Psoas muscle (tissue), 8 donors: ENCODE measurements around the gene APOF. TPM values are rescaled to one million over a fixed set of nuclear protein-coding genes. Genes with fewer than 3 reads are reported as not detected.

Experiments used
- ATAC-seq, 4 donors: fragments of 200-7000 bp; cut with Tn5 transposase; one replicate each; pipeline ENCODE4 v1.9.1; 2020; ENCODE audit warnings: moderate library complexity in 3 of 4, mild to moderate bottlenecking in 2 of 4
- DNase-seq, 2 donors: peaks; one replicate each; pipeline ENCODE4 v3.0.0-alpha.2; 2020
- H3K27ac ChIP-seq: fragments of 200-600 bp; one replicate; pipeline ENCODE4 v1.8.0; 2022
- H3K27me3 ChIP-seq, 3 donors: fragments of 200-600 bp in 1 of 3; one replicate each; pipeline versions ENCODE4 v1.6.1 to v1.8.0; 2013 to 2022; ENCODE audit warnings: low read length in 2 of 3, mild to moderate bottlenecking in 2 of 3, moderate library complexity in 1 of 3; ENCODE audit not compliant: insufficient read depth in 3 of 3
- H3K36me3 ChIP-seq, 2 donors: fragments of 200-600 bp in 1 of 2; one replicate each; pipeline versions ENCODE4 v1.6.1 to v1.8.0; 2013 to 2022; ENCODE audit warnings: low read depth in 1 of 2, mild to moderate bottlenecking in 1 of 2, moderate library complexity in 1 of 2; ENCODE audit not compliant: insufficient read depth in 1 of 2
- H3K4me1 ChIP-seq: fragments of 200-600 bp; one replicate; pipeline ENCODE4 v1.8.0; 2022
- H3K4me3 ChIP-seq: fragments of 200-600 bp; one replicate; pipeline ENCODE4 v1.8.0; 2022; ENCODE audit warnings: mild to moderate bottlenecking
- H3K9me3 ChIP-seq: fragments of 200-600 bp; one replicate; pipeline ENCODE4 v1.8.0; 2022
- WGBS, 3 donors: extraction: QIAGEN DNeasy Blood & Tissue Kit; methylation state at CpG; one replicate each; pipeline versions ENCODE4 v1.1.6 to v1.1.7; 2013; 5-methylcytosine and 5-hydroxymethylcytosine counted together
- intact Hi-C, 2 donors: fragments of 100-400 bp; cut with DNase I; formaldehyde crosslinking; loops; one replicate each; pipeline versions ENCODE4 v1.11.0 to v1.14.2; 2022
- polyA plus RNA-seq, 3 donors: library from polyadenylated mRNA; stranded (reverse); fragments of 200-250 nt; gene quantifications; one replicate each; pipeline ENCODE4 v1.2.3, GENCODE V29; 2013
- total RNA-seq, 4 donors: library from RNA; stranded (reverse); fragmentation: NEBNext Ultra II Directional in 2 of 4; extraction: Animal tissue kit (Norgen Biotek cat#: 25700) in 2 of 4; gene quantifications; one replicate each; pipeline versions ENCODE4 v1.2.1 to v1.2.4, GENCODE V29; 2021 to 2023
- TF ChIP-seq, protein P1 (sequence below): fragments of 200-600 bp; IDR thresholded peaks from one replicate; pipeline ENCODE4 v1.8.0; 2022; ENCODE audit warnings: antibody characterized with exemption
- donor health status: healthy with polysubstance abuse.
- donor health status: DM: no; HTN: no; CAD: no; lungs with moderate emphysema.
- donor health status: Bipolar disorder and iron deficiency.
- donor health status: healthy.
- donor health status: DM: yes; HTN: yes; CAD: no.
- donor health status: DM: no; HTN: no; CAD: no.
- donor health status: DM: no; HTN: no; CAD: no.
- donor health status: DM: yes; HTN: yes; CAD: no.

Gene APOF
- total and polyA plus RNA-seq, 7 donors = not detected

DNA sequence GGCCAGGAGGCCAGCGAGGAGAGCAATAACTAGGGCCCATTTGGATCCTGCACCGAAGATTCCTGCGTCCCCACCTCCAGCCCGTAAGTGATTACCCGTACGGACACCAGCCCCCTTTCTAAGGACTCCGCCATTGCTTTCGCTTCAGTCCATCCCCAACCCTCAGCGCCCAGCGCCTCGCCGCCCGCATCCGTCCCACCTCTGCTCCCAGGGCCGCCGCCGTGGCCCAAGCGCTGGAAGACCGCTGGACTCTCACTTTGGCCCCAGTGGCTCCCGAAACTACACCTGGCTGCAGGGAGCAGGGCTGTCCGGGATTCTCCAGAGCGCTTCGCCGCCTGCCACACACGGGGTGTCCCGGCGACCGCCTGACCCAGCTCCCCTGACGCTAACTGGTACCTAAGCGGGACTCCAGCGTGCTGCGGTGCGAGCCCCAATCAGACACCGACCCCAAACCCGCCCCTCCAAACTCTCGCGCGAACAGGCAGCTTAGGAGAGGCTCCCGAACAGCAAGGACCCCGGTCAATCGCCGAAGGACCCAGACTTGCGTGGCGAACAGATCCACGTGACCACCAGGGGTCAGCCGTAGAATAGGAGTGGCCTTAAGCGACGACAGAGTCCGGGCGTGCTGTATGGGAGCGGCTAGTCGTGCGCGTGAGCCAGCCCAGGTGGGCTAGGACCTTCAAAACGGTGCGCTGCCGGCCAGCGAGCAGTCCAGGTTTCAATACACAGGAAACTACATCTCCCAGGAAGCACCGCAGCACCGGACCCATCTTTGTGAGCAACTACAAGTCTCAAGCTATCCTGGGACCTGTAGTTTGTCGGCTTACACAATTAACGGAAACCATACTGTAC lies 46.8 kb downstream of the APOF start, which contains the start of gene CNPY2:
Gene CNPY2, minus strand, starts transcription at position 367 of the 852 bp plus-strand sequence. CDS start 771 bp downstream, outside the sequence.
- Histone ChIP-seq H3K4me1 (peaks cover 13% of the 10 kb centered on the region), H3K27ac (peak within 1 kb of the TSS; percentile 96), H3K9me3 (no peaks in the 10 kb centered on the region), H3K4me3 (peak within 1 kb of the TSS; percentile 93), H3K27me3 (no peaks in the 10 kb centered on the region), H3K36me3 (peaks cover 9 to 69% of the 10 kb centered on the region in 2 donors)
- WGBS, 3 donors = 0 to 1% (median 0%) methylated on average over 60 to 62 of the region's 62 CpGs
- ATAC-seq (peak; percentile 92 to 93 (median 92)), DNase-seq (peak; percentile 97 to 98)
- TF ChIP-seq, protein P1, sequence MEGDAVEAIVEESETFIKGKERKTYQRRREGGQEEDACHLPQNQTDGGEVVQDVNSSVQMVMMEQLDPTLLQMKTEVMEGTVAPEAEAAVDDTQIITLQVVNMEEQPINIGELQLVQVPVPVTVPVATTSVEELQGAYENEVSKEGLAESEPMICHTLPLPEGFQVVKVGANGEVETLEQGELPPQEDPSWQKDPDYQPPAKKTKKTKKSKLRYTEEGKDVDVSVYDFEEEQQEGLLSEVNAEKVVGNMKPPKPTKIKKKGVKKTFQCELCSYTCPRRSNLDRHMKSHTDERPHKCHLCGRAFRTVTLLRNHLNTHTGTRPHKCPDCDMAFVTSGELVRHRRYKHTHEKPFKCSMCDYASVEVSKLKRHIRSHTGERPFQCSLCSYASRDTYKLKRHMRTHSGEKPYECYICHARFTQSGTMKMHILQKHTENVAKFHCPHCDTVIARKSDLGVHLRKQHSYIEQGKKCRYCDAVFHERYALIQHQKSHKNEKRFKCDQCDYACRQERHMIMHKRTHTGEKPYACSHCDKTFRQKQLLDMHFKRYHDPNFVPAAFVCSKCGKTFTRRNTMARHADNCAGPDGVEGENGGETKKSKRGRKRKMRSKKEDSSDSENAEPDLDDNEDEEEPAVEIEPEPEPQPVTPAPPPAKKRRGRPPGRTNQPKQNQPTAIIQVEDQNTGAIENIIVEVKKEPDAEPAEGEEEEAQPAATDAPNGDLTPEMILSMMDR = peak; percentile 20
- intact Hi-C loops = no loop called here

- Histone ChIP-seq H3K27me3 (no peaks in the 10 kb centered on the region), H3K4me3 (peak overlapping the region; percentile 93), H3K27ac (peak overlapping the region; percentile 96), H3K36me3 (peaks cover 9 to 70% of the 10 kb centered on the region in 2 donors), H3K4me1 (peaks cover 13% of the 10 kb centered on the region), H3K9me3 (no peaks in the 10 kb centered on the region)
- 1 to 3% (median 2%) methylated on average over 11 of the region's 11 CpGs for WGBS, 3 donors
- peak in 2 of 4 donors; percentile 2 for ATAC-seq
- TF ChIP-seq, protein P1 = no peak
- intact Hi-C loops = no loop called here
- DNase-seq = no peak
These were observed 47.4 kb downstream of the APOF start for GRCh38 chr12:56315249-56315621.

DNA sequence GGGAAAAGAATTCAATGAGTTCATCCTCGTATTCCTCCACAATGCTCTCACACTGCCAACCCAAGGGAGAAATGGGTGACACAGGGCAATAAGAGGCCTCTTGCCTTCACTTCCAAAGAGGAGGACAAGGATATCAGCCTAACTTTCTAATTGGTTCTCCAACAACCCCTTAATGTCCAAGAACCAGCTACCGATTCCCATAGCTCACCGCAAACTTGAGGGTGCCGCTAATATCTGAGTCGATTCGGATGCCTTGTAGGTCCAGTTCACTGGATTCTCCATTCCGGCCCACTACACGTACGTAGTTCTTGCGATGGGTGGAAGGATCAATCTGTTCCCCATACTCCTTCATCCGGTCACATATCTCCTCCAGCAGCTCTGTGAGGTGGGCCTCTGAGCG lies 51.7 kb downstream of the APOF start:
- 94 to 96% (median 95%) methylated on average over 12 of the region's 12 CpGs for WGBS, 3 donors
- no peaks in the 10 kb centered on the region for H3K27me3 ChIP-seq
- H3K4me3 ChIP-seq = no peak overlapping the region
- ATAC-seq (no peak), DNase-seq (no peak)
- intact Hi-C loops = no loop called here
- no peaks in the 10 kb centered on the region for H3K9me3 ChIP-seq
- peaks cover 9 to 79% of the 10 kb centered on the region in 2 donors for H3K36me3 ChIP-seq
- TF ChIP-seq, protein P1 = no peak
- no peak overlapping the region for H3K27ac ChIP-seq
- peaks cover 8% of the 10 kb centered on the region for H3K4me1 ChIP-seq

Other genes starting within 250 kb of the APOF start
- gene RPL41, start 246.2 kb downstream of the APOF start, total RNA-seq = 1,000 to 10,000 TPM; 2,052 to 2,475 (median 2,223) TPM
- gene RPL41, start 246.2 kb downstream of the APOF start, polyA plus RNA-seq = 1,000 to 10,000 TPM; 3,632 to 4,096 (median 3,726) TPM
- 10 to 100 TPM in 1 of 4 donors, 1 to 10 TPM in 3; 5.0 to 10.3 (median 6.6) TPM for gene ZC3H10, start 244.6 kb downstream of the APOF start, total RNA-seq
- 1 to 10 TPM; 3.5 to 7.8 (median 4.5) TPM for gene ZC3H10, start 244.6 kb downstream of the APOF start, polyA plus RNA-seq
- gene ESYT1, start 234.6 kb downstream of the APOF start, total RNA-seq = 10 to 100 TPM; 36.7 to 57.4 (median 44.4) TPM
- 10 to 100 TPM; 20.2 to 40.6 (median 21.0) TPM for gene ESYT1, start 234.6 kb downstream of the APOF start, polyA plus RNA-seq
- gene MYL6B, start 210.3 kb downstream of the APOF start, total RNA-seq = 1,000 to 10,000 TPM in 1 of 4 donors, 100 to 1,000 TPM in 3; 113 to 2,222 (median 606) TPM
- gene MYL6B, start 210.3 kb downstream of the APOF start, polyA plus RNA-seq = 100 to 1,000 TPM; 151 to 786 (median 413) TPM
- gene MYL6, start 204.5 kb downstream of the APOF start, total RNA-seq = 100 to 1,000 TPM; 216 to 395 (median 291) TPM
- gene MYL6, start 204.5 kb downstream of the APOF start, polyA plus RNA-seq = 100 to 1,000 TPM; 384 to 711 (median 489) TPM
- gene SMARCC2, start 173.4 kb downstream of the APOF start, total RNA-seq = 10 to 100 TPM; 49.8 to 78.7 (median 69.7) TPM
- gene SMARCC2, start 173.4 kb downstream of the APOF start, polyA plus RNA-seq = 10 to 100 TPM; 16.5 to 46.1 (median 26.5) TPM
- gene RNF41, start 140.9 kb downstream of the APOF start, total RNA-seq = 10 to 100 TPM; 22.4 to 41.7 (median 34.8) TPM
- 10 to 100 TPM; 21.9 to 54.9 (median 22.9) TPM for gene RNF41, start 140.9 kb downstream of the APOF start, polyA plus RNA-seq
- gene NABP2, start 138.5 kb downstream of the APOF start, total RNA-seq = 10 to 100 TPM; 27.2 to 32.1 (median 29.8) TPM
- 10 to 100 TPM; 27.1 to 65.7 (median 31.0) TPM for gene NABP2, start 138.5 kb downstream of the APOF start, polyA plus RNA-seq
- gene SLC39A5, start 132.8 kb downstream of the APOF start, total RNA-seq = not detected
- gene SLC39A5, start 132.8 kb downstream of the APOF start, polyA plus RNA-seq = under 1 TPM in 2 of 3 donors, not detected in 1; 0.16 to 0.23 TPM
- gene ANKRD52, start 104.5 kb downstream of the APOF start, total RNA-seq = 10 to 100 TPM; 14.2 to 37.5 (median 21.5) TPM
- gene ANKRD52, start 104.5 kb downstream of the APOF start, polyA plus RNA-seq = 10 to 100 TPM in 1 of 3 donors, 1 to 10 TPM in 2; 5.7 to 33.6 (median 6.5) TPM
- gene COQ10A, start 95.9 kb downstream of the APOF start, total RNA-seq = 10 to 100 TPM; 24.3 to 86.6 (median 54.7) TPM
- 100 to 1,000 TPM in 1 of 3 donors, 10 to 100 TPM in 2; 16.2 to 105 (median 63.5) TPM for gene COQ10A, start 95.9 kb downstream of the APOF start, polyA plus RNA-seq
- gene CS, start 62.5 kb downstream of the APOF start, total RNA-seq = 100 to 1,000 TPM; 317 to 601 (median 394) TPM
- gene CS, start 62.5 kb downstream of the APOF start, polyA plus RNA-seq = 100 to 1,000 TPM; 194 to 269 (median 216) TPM
- 10 to 100 TPM; 32.8 to 40.2 (median 33.8) TPM for gene CNPY2, start 46.9 kb downstream of the APOF start, total RNA-seq
- gene CNPY2, start 46.9 kb downstream of the APOF start, polyA plus RNA-seq = 10 to 100 TPM; 45.4 to 73.5 (median 65.0) TPM
- gene PAN2, start 28.9 kb downstream of the APOF start, total RNA-seq = 10 to 100 TPM; 22.1 to 37.5 (median 28.7) TPM
- 10 to 100 TPM; 17.3 to 28.7 (median 17.4) TPM for gene PAN2, start 28.9 kb downstream of the APOF start, polyA plus RNA-seq
- gene IL23A, start 24.0 kb downstream of the APOF start, total RNA-seq = under 1 TPM in 1 of 4 donors, not detected in 3; 0.32 TPM
- under 1 TPM in 2 of 3 donors, not detected in 1; 0.57 to 0.68 TPM for gene IL23A, start 24.0 kb downstream of the APOF start, polyA plus RNA-seq
- gene STAT2, start 2.8 kb downstream of the APOF start, total RNA-seq = 10 to 100 TPM; 25.9 to 34.6 (median 30.9) TPM
- gene STAT2, start 2.8 kb downstream of the APOF start, polyA plus RNA-seq = 10 to 100 TPM; 15.0 to 31.7 (median 15.2) TPM
- 1 to 10 TPM; 2.8 to 4.3 (median 3.7) TPM for gene TIMELESS, start 86.6 kb upstream of the APOF start, total RNA-seq
- 1 to 10 TPM; 3.3 to 5.2 (median 4.8) TPM for gene TIMELESS, start 86.6 kb upstream of the APOF start, polyA plus RNA-seq
- not detected for gene MIP, start 91.8 kb upstream of the APOF start, total RNA-seq
- under 1 TPM in 2 of 3 donors, not detected in 1; 0.05 to 0.13 TPM for gene MIP, start 91.8 kb upstream of the APOF start, polyA plus RNA-seq
- 1 to 10 TPM; 2.8 to 4.4 (median 3.7) TPM for gene SPRYD4, start 105.7 kb upstream of the APOF start, total RNA-seq
- 1 to 10 TPM; 1.7 to 4.6 (median 2.7) TPM for gene SPRYD4, start 105.7 kb upstream of the APOF start, polyA plus RNA-seq
- gene GLS2, start 125.3 kb upstream of the APOF start, total RNA-seq = under 1 TPM in 1 of 4 donors, not detected in 3; 0.19 TPM
- under 1 TPM; 0.08 to 0.18 (median 0.11) TPM for gene GLS2, start 125.3 kb upstream of the APOF start, polyA plus RNA-seq
- 10 to 100 TPM; 11.8 to 20.5 (median 14.8) TPM for gene RBMS2, start 159.0 kb upstream of the APOF start, total RNA-seq
- 1 to 10 TPM; 3.0 to 5.0 (median 3.8) TPM for gene RBMS2, start 159.0 kb upstream of the APOF start, polyA plus RNA-seq